ENCODE results near the gene NECTIN1. TPM values are rescaled to one million over a fixed set of nuclear protein-coding genes. Genes with fewer than 3 reads are reported as not detected.

Gene NECTIN1
- total and polyA plus RNA-seq, 2 of the 13 experiments (the other 11 are each of a cell fraction or from before 2014, with no cell fraction given) = 3.9 to 7.3 TPM

DNA sequence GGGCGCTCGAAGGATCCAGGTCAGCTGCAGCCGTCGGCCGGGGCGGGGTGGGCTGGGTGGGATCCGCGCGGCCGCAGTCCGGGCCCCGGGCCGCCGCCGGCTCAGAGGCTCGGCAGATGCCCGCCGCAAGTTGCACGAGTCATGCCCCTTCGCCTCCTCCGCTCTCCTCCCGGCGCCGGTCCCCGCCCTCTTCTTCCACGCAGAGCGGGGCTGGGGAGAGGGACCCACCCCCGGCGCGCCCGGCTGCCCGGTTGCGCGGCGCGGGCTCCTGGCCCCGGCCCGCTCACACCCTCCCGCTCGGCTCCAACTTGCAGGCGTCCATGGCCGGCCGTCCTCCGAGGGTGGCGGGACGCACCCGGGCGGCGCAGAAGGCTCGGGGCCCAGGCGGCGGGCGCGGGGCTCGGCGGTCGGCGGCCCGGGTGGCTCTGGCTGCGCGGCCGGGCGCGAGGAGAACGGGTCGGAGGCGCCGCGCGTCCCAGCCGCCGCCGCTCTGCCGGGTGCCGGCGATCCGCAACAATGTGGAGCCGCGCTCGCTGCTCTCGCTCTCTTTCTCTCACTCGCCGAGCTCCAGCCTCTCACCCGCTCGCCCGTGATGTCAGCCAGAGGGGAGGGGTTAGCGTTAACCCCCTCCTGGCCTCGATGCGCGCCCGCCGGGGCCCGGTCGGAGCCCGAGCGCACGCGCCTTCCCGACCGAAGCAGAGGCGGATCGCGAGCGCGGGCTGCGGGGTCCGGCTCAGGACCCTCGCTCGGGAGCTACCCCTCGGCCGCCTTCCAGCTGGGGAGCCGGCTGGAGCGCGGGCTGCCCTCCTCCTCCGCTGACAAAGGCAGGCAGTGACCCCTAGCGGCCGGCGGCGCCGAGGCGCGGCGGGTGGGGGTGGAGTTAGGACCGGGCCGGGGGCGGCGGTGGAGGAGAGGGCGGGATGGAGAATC lies at the start of gene NECTIN1 (continued):
- TF ChIP-seq ZBTB38 (CRISPR knock-in tag; IDR thresholded peaks at IDR 0.05) = peak; percentile 51; the same call in 1 of the 2 replicates
- no peak for TF ChIP-seq ZSCAN30 (CRISPR knock-in tag; IDR thresholded peaks at IDR 0.05)
- TF ChIP-seq, protein P1, sequence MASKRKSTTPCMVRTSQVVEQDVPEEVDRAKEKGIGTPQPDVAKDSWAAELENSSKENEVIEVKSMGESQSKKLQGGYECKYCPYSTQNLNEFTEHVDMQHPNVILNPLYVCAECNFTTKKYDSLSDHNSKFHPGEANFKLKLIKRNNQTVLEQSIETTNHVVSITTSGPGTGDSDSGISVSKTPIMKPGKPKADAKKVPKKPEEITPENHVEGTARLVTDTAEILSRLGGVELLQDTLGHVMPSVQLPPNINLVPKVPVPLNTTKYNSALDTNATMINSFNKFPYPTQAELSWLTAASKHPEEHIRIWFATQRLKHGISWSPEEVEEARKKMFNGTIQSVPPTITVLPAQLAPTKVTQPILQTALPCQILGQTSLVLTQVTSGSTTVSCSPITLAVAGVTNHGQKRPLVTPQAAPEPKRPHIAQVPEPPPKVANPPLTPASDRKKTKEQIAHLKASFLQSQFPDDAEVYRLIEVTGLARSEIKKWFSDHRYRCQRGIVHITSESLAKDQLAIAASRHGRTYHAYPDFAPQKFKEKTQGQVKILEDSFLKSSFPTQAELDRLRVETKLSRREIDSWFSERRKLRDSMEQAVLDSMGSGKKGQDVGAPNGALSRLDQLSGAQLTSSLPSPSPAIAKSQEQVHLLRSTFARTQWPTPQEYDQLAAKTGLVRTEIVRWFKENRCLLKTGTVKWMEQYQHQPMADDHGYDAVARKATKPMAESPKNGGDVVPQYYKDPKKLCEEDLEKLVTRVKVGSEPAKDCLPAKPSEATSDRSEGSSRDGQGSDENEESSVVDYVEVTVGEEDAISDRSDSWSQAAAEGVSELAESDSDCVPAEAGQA (IDR thresholded peaks at IDR 0.05; ENCODE audit: low read depth) = no peak
- TF ChIP-seq, protein P1 (CRISPR knock-in tag; IDR thresholded peaks at IDR 0.05; ENCODE audit: borderline replicate concordance) = no peak
- TF ChIP-seq ZNF235 (CRISPR knock-in tag; IDR thresholded peaks at IDR 0.05; ENCODE audit: borderline replicate concordance) = peak; percentile 80; the same call in 1 of the 2 replicates
- no peak for TF ChIP-seq HNRNPLL (IDR thresholded peaks at IDR 0.05; ENCODE audit: low read depth, low read length, poor library complexity, severe bottlenecking)
- peak; percentile 63 for TF ChIP-seq ZNF776 (CRISPR knock-in tag; IDR thresholded peaks at IDR 0.05)
- TF ChIP-seq REPIN1 (CRISPR knock-in tag; IDR thresholded peaks at IDR 0.05; ENCODE audit: borderline replicate concordance, low read depth) = peak; percentile 62; the same call in 1 of the 2 replicates
- TF ChIP-seq, protein P2, sequence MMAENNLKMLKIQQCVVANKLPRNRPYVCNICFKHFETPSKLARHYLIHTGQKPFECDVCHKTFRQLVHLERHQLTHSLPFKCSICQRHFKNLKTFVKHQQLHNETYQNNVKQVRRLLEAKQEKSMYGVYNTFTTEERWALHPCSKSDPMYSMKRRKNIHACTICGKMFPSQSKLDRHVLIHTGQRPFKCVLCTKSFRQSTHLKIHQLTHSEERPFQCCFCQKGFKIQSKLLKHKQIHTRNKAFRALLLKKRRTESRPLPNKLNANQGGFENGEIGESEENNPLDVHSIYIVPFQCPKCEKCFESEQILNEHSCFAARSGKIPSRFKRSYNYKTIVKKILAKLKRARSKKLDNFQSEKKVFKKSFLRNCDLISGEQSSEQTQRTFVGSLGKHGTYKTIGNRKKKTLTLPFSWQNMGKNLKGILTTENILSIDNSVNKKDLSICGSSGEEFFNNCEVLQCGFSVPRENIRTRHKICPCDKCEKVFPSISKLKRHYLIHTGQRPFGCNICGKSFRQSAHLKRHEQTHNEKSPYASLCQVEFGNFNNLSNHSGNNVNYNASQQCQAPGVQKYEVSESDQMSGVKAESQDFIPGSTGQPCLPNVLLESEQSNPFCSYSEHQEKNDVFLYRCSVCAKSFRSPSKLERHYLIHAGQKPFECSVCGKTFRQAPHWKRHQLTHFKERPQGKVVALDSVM (CRISPR knock-in tag; IDR thresholded peaks at IDR 0.05) = 0 out of 2 replicates have a peak, but pooled peaks have one; percentile 43
- TF ChIP-seq, protein P3, sequence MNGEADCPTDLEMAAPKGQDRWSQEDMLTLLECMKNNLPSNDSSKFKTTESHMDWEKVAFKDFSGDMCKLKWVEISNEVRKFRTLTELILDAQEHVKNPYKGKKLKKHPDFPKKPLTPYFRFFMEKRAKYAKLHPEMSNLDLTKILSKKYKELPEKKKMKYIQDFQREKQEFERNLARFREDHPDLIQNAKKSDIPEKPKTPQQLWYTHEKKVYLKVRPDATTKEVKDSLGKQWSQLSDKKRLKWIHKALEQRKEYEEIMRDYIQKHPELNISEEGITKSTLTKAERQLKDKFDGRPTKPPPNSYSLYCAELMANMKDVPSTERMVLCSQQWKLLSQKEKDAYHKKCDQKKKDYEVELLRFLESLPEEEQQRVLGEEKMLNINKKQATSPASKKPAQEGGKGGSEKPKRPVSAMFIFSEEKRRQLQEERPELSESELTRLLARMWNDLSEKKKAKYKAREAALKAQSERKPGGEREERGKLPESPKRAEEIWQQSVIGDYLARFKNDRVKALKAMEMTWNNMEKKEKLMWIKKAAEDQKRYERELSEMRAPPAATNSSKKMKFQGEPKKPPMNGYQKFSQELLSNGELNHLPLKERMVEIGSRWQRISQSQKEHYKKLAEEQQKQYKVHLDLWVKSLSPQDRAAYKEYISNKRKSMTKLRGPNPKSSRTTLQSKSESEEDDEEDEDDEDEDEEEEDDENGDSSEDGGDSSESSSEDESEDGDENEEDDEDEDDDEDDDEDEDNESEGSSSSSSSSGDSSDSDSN (CRISPR knock-in tag; IDR thresholded peaks at IDR 0.05) = peak; percentile 83
- 0 out of 2 replicates have a peak, but pooled peaks have one; percentile 58 for TF ChIP-seq SIN3A (IDR thresholded peaks at IDR 0.05; ENCODE audit: borderline replicate concordance, low read depth, low read length)
- TF ChIP-seq ZNF333 (CRISPR knock-in tag; IDR thresholded peaks at IDR 0.05; ENCODE audit: borderline replicate concordance) = peak; percentile 85; the same call in 1 of the 2 replicates
- no peak for TF ChIP-seq ZNF354B (CRISPR knock-in tag; IDR thresholded peaks at IDR 0.05)
- peak; percentile 81; the same call in 1 of the 2 replicates for TF ChIP-seq ZNF34 (CRISPR knock-in tag; IDR thresholded peaks at IDR 0.05; ENCODE audit: borderline replicate concordance)
- TF ChIP-seq MATR3 (CRISPR knock-in tag; IDR thresholded peaks at IDR 0.05) = no peak
- peak; percentile 72 to 76 for TF ChIP-seq POLR2A (IDR thresholded peaks at IDR 0.05; ENCODE audit: insufficient read depth in 1 of 2, low read depth in 2 of 2, low read length in 2 of 2)
- no peak for TF ChIP-seq HMG20A (CRISPR knock-in tag; IDR thresholded peaks at IDR 0.05; ENCODE audit: borderline replicate concordance)
- 0 out of 2 replicates have a peak, but pooled peaks have one; percentile 59 for TF ChIP-seq ZBTB42 (CRISPR knock-in tag; IDR thresholded peaks at IDR 0.05)

Measured in HepG2 (cell line).